Aorta (tissue), 5 donors: ENCODE results near the gene SENP1. TPM values are rescaled to one million over a fixed set of nuclear protein-coding genes. Genes with fewer than 3 reads are reported as not detected.

ENCODE experiments used
- ATAC-seq: fragments of 200-7000 bp; cut with Tn5 transposase; one replicate; pipeline ENCODE4 v1.9.1; 2022; ENCODE audit warnings: moderate library complexity; ENCODE audit not compliant: low FRiP score
- DNase-seq, 2 donors: peaks; one replicate each; pipeline ENCODE4 v3.0.0-alpha.2; 2020
- H3K27ac ChIP-seq, 2 donors: one replicate each; pipeline ENCODE4 v1.5.1; 2013; ENCODE audit warnings: low read length in 2 of 2, mild to moderate bottlenecking in 2 of 2, moderate library complexity in 2 of 2, control low read depth in 1 of 2, inconsistent platforms in 1 of 2, low read depth in 1 of 2
- H3K27me3 ChIP-seq, 2 donors: one replicate each; pipeline ENCODE4 v1.6.1; 2013; ENCODE audit warnings: control low read depth in 1 of 2, low read length in 1 of 2, mild to moderate bottlenecking in 1 of 2, moderate library complexity in 1 of 2; ENCODE audit not compliant: insufficient read depth in 2 of 2, control insufficient read depth in 1 of 2
- H3K36me3 ChIP-seq, 2 donors: one replicate each; pipeline ENCODE4 v1.6.1; 2013; ENCODE audit warnings: control low read depth in 1 of 2, low read length in 1 of 2, mild to moderate bottlenecking in 1 of 2; ENCODE audit not compliant: insufficient read depth in 2 of 2, control insufficient read depth in 1 of 2
- H3K4me1 ChIP-seq, 2 donors: one replicate each; pipeline ENCODE4 v1.6.1; 2013; ENCODE audit warnings: low read length in 2 of 2, control low read depth in 1 of 2, mild to moderate bottlenecking in 1 of 2, moderate library complexity in 1 of 2; ENCODE audit not compliant: insufficient read depth in 2 of 2, control insufficient read depth in 1 of 2
- H3K4me3 ChIP-seq, 2 donors: one replicate each; pipeline ENCODE4 v1.5.1; 2013; ENCODE audit warnings: low read length in 2 of 2, control low read depth in 1 of 2, mild to moderate bottlenecking in 1 of 2
- H3K9me3 ChIP-seq: one replicate; pipeline ENCODE4 v1.6.1; 2013; ENCODE audit warnings: mild to moderate bottlenecking, low read length; ENCODE audit not compliant: control insufficient read depth
- WGBS, 2 donors: extraction: QIAGEN DNeasy Blood & Tissue Kit; methylation state at CpG; one replicate each; pipeline ENCODE4 v1.1.7; 2013; 5-methylcytosine and 5-hydroxymethylcytosine counted together
- intact Hi-C, 2 donors: fragments of 100-400 bp; cut with DNase I; formaldehyde crosslinking; loops; one replicate each; pipeline versions ENCODE4 v1.14.2 to v1.15.0; 2022
- polyA plus RNA-seq, 2 donors: library from polyadenylated mRNA; stranded (reverse); fragments of 200-250 nt; gene quantifications; one replicate each; pipeline ENCODE4 v1.2.3, GENCODE V29; 2013
- total RNA-seq, 2 donors: library from RNA; stranded (reverse); fragmentation: NEBNext Ultra II Directional; extraction: Animal tissue kit (Norgen Biotek cat#: 25700); gene quantifications; one replicate each; pipeline ENCODE4 v1.2.1, GENCODE V29; 2021
- donor health status: healthy with polysubstance abuse.
- donor health status: Bipolar disorder and iron deficiency.
- donor health status: DM: no; HTN: no; CAD: no.
- donor health status: DM: no; HTN: no; CAD: no.
- donor health status: DM: yes; HTN: yes; CAD: no.

The SENP1 gene
- total and polyA plus RNA-seq, 4 donors = 6.0 to 23.0 (median 13.4) TPM

DNA sequence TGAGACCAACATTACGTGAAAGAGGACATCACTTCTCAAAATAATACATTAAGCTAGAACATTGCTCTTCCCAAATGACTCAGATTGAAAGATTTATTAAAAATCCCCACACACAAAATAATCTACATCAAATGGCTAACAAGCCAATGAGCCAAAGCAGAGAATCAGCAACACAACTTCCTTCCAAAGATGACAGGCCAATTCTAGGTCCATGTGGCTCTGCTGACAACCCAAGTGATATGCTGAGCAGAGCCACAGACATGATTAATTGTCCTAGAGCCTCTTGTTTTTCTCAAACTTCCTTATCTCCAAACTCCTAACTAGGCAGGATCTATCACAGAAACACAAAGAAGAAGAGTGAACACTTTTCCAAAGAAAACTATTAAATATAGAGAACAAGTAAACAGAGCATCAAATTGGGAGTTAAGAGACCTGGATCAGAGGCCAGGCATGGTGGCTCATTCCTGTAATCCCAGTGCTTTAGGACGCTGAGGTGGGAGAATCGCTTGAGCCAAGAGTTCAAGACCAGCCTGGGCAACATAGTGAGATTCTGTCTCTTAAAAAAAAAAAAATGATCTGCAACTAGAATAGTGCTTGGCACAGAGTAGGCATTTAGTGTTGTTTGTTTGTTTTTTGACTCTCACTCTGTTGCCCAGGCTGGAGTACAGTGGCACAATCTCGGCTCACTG lies 38.5 kb downstream of the SENP1 start:
- ATAC-seq (no peak), DNase-seq (no peak)
- WGBS, 2 donors = 94 to 96% methylated on average over 4 of the region's 4 CpGs
- Histone ChIP-seq H3K9me3 (no peaks in the 10 kb centered on the region), H3K4me1 (no peaks in the 10 kb centered on the region), H3K36me3 (peaks cover 0 to 4% of the 10 kb centered on the region in 2 donors), H3K27me3 (no peaks in the 10 kb centered on the region), H3K27ac (no peak overlapping the region), H3K4me3 (no peak overlapping the region)
- intact Hi-C loops = no loop called here

DNA sequence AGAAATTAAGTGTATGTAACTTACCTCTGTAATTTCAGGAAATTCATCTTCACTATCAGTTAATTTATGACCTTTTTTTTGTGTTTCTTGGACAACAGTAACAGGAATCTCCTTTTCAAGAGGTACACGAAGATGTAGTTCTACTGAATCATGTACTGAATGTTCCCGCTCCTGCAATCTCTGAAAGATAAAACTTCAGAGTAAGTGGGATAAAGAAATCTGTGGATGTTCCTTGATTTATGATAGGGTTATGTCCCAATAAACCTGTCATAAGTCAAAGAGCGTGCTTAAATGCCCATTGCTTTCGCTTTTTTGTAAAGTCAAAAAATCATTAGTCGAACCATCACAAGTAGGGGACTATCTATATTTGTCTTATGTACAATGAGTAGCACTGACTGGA lies 40.8 kb downstream of the SENP1 start:
- DNase-seq (no peak), ATAC-seq (no peak)
- H3K4me3 ChIP-seq = no peak overlapping the region
- H3K9me3 ChIP-seq = no peaks in the 10 kb centered on the region
- H3K36me3 ChIP-seq = peaks cover 3 to 4% of the 10 kb centered on the region in 2 donors
- H3K27ac ChIP-seq = no peak overlapping the region
- no peaks in the 10 kb centered on the region for H3K4me1 ChIP-seq
- intact Hi-C loops = no loop called here
- no peaks in the 10 kb centered on the region for H3K27me3 ChIP-seq
- whole genome bisulfite sequencing, 2 donors = 93% methylated on average over 5 of the region's 5 CpGs

DNA sequence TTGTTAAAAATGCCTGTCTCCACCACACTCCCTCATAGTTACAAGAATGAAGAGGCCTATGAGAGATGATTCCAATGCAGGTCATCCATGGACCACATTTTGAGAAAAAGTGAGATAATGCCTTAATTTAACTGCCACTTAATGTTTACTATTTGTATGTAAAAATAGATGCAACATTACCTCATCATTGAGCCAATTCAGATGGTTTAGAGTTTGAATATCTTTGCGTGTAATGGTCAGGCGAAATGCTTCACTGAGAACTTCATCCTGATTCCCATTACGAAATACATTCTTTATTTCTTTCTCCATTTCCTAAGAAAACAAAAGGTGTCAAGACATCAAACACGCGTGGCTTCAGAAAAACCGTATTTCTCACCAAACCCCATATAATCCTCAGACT lies 42.3 kb downstream of the SENP1 start:
- intact Hi-C loops = no loop called here
- H3K9me3 ChIP-seq = no peaks in the 10 kb centered on the region
- 92 to 93% methylated on average over 6 of the region's 6 CpGs for WGBS, 2 donors
- no peak overlapping the region for H3K27ac ChIP-seq
- no peaks in the 10 kb centered on the region for H3K27me3 ChIP-seq
- H3K4me1 ChIP-seq = no peaks in the 10 kb centered on the region
- DNase-seq (no peak), ATAC-seq (no peak)
- H3K4me3 ChIP-seq = no peak overlapping the region
- H3K36me3 ChIP-seq = peaks cover 6% of the 10 kb centered on the region in 2 donors

DNA sequence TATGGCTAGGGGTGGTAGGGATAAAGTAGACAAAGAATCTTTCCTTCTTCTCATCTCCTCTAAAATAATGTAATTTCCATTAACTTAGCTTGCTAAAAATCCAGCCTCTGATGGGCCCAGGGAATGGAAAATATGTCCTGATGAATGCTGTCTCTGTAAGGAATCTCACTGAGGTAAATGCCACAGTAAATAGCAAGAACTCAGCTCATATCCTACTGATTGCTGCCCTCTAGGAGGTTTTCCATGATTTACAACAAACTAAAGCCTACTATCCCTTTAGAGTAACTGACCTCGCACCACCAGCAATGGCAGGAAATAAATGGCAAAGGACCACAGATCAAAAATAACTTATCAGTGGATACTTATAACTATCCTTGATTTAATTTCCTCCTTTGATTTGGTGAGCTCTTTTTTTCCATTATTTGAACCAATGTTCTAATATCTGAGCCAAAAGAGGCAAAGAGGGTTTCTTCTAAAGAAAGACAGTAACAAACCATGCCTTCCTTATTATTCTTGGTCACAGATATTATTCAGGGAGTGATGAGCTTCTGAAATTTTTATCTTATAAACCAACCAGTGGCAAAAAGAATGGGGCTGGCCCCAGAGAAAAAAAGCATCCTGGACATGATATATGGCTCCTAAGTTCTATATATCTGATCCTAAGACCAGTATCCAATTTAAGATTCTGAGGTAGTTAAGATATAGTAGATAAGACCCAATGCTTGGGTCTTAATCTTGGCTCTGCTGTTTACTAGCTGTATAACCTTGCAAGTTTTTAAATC lies 43.8 kb downstream of the SENP1 start:
- H3K4me1 ChIP-seq = no peaks in the 10 kb centered on the region
- peaks cover 6% of the 10 kb centered on the region in 2 donors for H3K36me3 ChIP-seq
- H3K4me3 ChIP-seq = no peak overlapping the region
- DNase-seq (no peak), ATAC-seq (no peak)
- H3K27ac ChIP-seq = no peak overlapping the region
- H3K27me3 ChIP-seq = no peaks in the 10 kb centered on the region
- intact Hi-C loops = no loop called here
- 85 to 88% methylated on average over 1 of the region's 1 CpG for WGBS, 2 donors
- H3K9me3 ChIP-seq = no peaks in the 10 kb centered on the region

DNA sequence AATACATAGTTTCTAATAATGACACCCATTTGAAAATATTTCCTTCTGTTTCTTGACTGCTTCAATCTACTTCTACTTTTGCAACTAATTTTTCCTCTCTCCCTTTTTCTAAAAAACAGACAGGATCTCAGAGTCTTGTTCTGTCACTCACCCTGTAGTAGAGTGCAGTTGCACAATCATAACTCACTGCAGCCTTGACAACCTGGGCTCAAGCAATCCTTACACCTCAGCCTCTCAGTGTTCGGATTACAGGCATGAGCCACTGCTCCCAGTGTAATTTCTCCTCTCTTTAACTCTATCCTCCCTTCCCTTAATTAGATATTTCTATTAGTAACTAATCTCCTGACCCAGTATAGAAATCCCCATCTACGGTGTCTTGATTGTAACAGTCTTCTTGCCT lies 45.4 kb downstream of the SENP1 start:
- Histone ChIP-seq H3K36me3 (peaks cover 6% of the 10 kb centered on the region in 2 donors), H3K4me3 (no peak overlapping the region), H3K4me1 (no peaks in the 10 kb centered on the region), H3K27me3 (no peaks in the 10 kb centered on the region), H3K27ac (no peak overlapping the region), H3K9me3 (no peaks in the 10 kb centered on the region)
- DNase-seq (no peak), ATAC-seq (no peak)
- WGBS, 2 donors = 91 to 98% methylated on average over 2 of the region's 2 CpGs
- intact Hi-C loops = no loop called here

DNA sequence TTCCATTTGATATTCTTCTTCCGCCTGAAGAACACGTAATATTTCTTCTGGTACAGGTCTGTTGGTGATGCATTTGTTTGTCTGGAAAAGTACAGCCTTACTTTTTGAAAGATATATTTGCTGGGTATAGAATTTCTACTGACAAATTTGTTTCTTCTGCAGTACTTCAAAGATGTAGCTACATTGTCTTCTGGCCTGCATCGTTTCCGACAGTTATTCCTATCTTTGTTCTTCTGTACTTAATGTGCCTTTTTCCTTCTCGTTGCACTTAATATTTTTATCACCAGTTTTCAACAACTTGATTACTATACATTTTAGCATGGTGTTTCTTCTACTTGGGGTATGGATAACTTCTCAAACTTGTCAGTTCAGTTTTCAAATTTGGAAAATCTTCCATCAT lies 47.1 kb downstream of the SENP1 start:
- ATAC-seq (no peak), DNase-seq (no peak)
- WGBS, 2 donors = 97 to 98% methylated on average over 5 of the region's 5 CpGs
- H3K4me3 ChIP-seq = no peak overlapping the region
- no peaks in the 10 kb centered on the region for H3K27me3 ChIP-seq
- intact Hi-C loops = no loop called here
- no peak overlapping the region for H3K27ac ChIP-seq
- H3K36me3 ChIP-seq = peaks cover 6 to 10% of the 10 kb centered on the region in 2 donors
- no peaks in the 10 kb centered on the region for H3K9me3 ChIP-seq
- H3K4me1 ChIP-seq = no peaks in the 10 kb centered on the region

DNA sequence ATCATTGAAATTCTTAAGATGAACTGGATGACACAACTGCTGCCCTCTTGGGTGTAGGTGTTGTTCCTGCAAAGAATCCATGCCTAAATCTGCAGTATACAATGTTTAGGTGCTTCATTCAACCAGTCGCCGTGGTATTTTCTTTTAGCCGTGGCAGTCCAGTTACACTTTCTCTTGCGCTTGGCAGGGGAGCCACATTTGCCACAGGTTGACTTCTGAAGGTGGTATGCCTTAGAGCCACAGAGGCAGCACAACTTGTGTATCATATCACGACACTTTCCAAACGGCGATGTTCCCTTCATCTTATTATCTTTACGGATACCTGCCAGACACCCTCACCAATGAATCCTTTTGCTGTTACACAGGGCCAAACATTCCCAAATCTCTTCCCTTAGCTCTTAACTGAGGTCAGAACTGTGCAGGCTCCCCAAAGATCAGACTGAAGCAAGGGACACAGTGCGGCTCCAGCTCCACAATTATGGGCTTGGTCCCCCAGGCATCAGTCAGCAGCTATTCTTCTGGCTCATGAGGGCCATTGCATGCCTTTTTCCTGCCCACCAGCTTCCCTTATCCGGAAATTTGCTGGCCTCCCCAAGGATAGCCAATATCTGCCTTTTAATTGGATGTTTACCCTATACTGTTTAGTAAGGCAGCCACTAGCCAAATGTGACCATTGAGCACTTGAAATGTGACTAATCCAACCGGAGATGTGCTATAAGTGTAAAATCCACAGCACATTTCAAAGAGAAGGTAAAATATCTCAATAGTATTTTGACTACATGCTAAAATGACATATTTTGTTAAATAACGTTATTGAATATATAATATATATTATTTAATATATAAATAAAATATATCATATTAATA lies 50.7 kb downstream of the SENP1 start:
- Histone ChIP-seq H3K9me3 (no peaks in the 10 kb centered on the region), H3K36me3 (peaks cover 3 to 6% of the 10 kb centered on the region in 2 donors), H3K4me3 (no peak overlapping the region), H3K27ac (no peak overlapping the region), H3K27me3 (no peaks in the 10 kb centered on the region), H3K4me1 (no peaks in the 10 kb centered on the region)
- ATAC-seq (no peak), DNase-seq (no peak)
- intact Hi-C loops = no loop called here
- 95 to 96% methylated on average over 12 of the region's 12 CpGs for WGBS, 2 donors

DNA sequence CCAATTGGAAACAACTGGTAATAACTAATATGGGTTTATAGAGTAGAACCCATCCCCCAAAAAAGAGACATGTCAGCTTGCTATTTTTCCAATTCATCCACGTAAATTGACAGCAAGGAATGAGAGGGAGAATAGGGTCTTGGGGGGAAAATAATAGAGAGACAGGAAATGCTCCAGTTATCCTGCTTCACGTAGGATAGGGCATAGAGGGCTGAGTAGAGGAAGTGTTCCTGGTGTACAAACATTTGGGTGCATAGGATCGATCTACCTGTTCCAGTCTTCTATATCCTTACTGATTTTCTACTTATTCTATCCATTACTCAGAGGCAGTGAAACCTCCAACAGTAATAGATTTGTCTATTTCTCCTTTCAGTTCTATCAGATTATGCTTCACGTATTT lies 52.0 kb downstream of the SENP1 start:
- 94 to 96% methylated on average over 4 of the region's 4 CpGs for WGBS, 2 donors
- H3K36me3 ChIP-seq = peaks cover 6% of the 10 kb centered on the region in 2 donors

More for the DNA sequence above, 52.0 kb downstream of the SENP1 start:
- no peak for DNase-seq
- no peaks in the 10 kb centered on the region for H3K4me1 ChIP-seq
- no peak for ATAC-seq
- no peaks in the 10 kb centered on the region for H3K27me3 ChIP-seq
- no peaks in the 10 kb centered on the region for H3K9me3 ChIP-seq
- no peak overlapping the region for H3K4me3 ChIP-seq
- no peak overlapping the region for H3K27ac ChIP-seq
- intact Hi-C loops = no loop called here
